ENCODE measurements around the gene ECHDC1.

Gene ECHDC1

GRCh38 chr6:127349980-127350379 lies 6.6 kb upstream of the ECHDC1 start:
- no peak for TF ChIP-seq ZFX (IDR thresholded peaks at IDR 0.05; ENCODE audit: borderline replicate concordance)
- no peak for TF ChIP-seq CTCF (IDR thresholded peaks at IDR 0.05)
- H3K27ac ChIP-seq, result no peak overlapping the region

GRCh38 chr6:127348028-127348661 lies 4.7 kb upstream of the ECHDC1 start:
- TF ChIP-seq CTCF (IDR thresholded peaks at IDR 0.05) (no peak), ZFX (IDR thresholded peaks at IDR 0.05; ENCODE audit: borderline replicate concordance) (no peak)
- H3K27ac ChIP-seq, result no peak overlapping the region

- TF ChIP-seq ZFX (IDR thresholded peaks at IDR 0.05; ENCODE audit: borderline replicate concordance) (no peak), CTCF (IDR thresholded peaks at IDR 0.05) (no peak)
- no peak overlapping the region for H3K27ac ChIP-seq
Measured at GRCh38 chr6:127347178-127347577, 3.8 kb upstream of the ECHDC1 start.

- no peak for TF ChIP-seq ZFX (IDR thresholded peaks at IDR 0.05; ENCODE audit: borderline replicate concordance)
- TF ChIP-seq CTCF (IDR thresholded peaks at IDR 0.05), result no peak
- no peak overlapping the region for H3K27ac ChIP-seq
Measured at GRCh38 chr6:127345521-127345920, 2.1 kb upstream of the ECHDC1 start.

GRCh38 chr6:127343809-127344659 lies 625 bp upstream of the ECHDC1 start:
- H3K27ac ChIP-seq, result peak overlapping the region; percentile 59
- TF ChIP-seq CTCF (IDR thresholded peaks at IDR 0.05), result no peak
- no peak for TF ChIP-seq ZFX (IDR thresholded peaks at IDR 0.05; ENCODE audit: borderline replicate concordance)

GRCh38 chr6:127342296-127342945 lies 988 bp downstream of the ECHDC1 start:
- peak overlapping the region; percentile 59 for H3K27ac ChIP-seq
- TF ChIP-seq CTCF (IDR thresholded peaks at IDR 0.05) (no peak), ZFX (IDR thresholded peaks at IDR 0.05; ENCODE audit: borderline replicate concordance) (no peak)

All from 22Rv1 (cell line).